Panc1 (cell line): Measurements from ENCODE around the gene MT1E. TPM values are rescaled to one million over a fixed set of nuclear protein-coding genes. Genes with fewer than 3 reads are reported as not detected.

ENCODE experiments used
- ATAC-seq: fragments of 200-7000 bp; cut with Tn5 transposase; 2 replicates; pipeline ENCODE4 v1.9.1; 2020; ENCODE audit warnings: mild to moderate bottlenecking, moderate library complexity
- BruUV-seq: library from RNA; stranded (reverse); fragments of 400-500 nt; replicated peaks from 2 replicates; lab custom pipeline; 2021; lab: Mats Ljungman, UMichigan
- CTCF ChIA-PET: fragments of 300-600 bp; sonication (Branson Sonifier 250); formaldehyde crosslinking; loops from one replicate; lab custom pipeline; 2022; ENCODE audit warnings: antibody characterized with exemption; lab: Charles Lee
- POLR2A ChIA-PET: fragments of 300-600 bp; sonication (Branson Sonifier 250); formaldehyde crosslinking; loops from one replicate; lab custom pipeline; 2022; ENCODE audit warnings: antibody characterized with exemption; lab: Charles Lee
- DNase-seq: peaks from one replicate; pipeline ENCODE4 v3.0.0-alpha.2; 2010; ENCODE audit warnings: low read depth, low spot score
- H3K27ac ChIP-seq: 2 replicates; pipeline ENCODE4 v1.5.1; 2011; ENCODE audit warnings: mild to moderate bottlenecking, low read length, inconsistent platforms
- H3K27me3 ChIP-seq: fragments of 200-500 bp; sonication (Bioruptor generic); 2 replicates; pipeline ENCODE4 v1.6.0; 2014; ENCODE audit warnings: low read length, inconsistent platforms; ENCODE audit not compliant: control insufficient read depth, insufficient read depth
- H3K36me3 ChIP-seq: fragments of 200-500 bp; sonication (Bioruptor generic); 2 replicates; pipeline ENCODE4 v1.5.1; 2014; ENCODE audit warnings: inconsistent platforms, mild to moderate bottlenecking, low read length, moderate library complexity; ENCODE audit not compliant: control insufficient read depth, insufficient read depth
- H3K4me1 ChIP-seq: 2 replicates; pipeline ENCODE4 v1.5.1; 2011; ENCODE audit warnings: inconsistent platforms, mild to moderate bottlenecking, low read length, moderate library complexity; ENCODE audit not compliant: control insufficient read depth, insufficient read depth
- H3K4me3 ChIP-seq, 2 experiments: 2 replicates each; pipeline ENCODE4 v1.5.1; 2011 to 2012; ENCODE audit warnings: low read depth in 2 of 2, low read length in 2 of 2, mild to moderate bottlenecking in 2 of 2, inconsistent platforms in 1 of 2, moderate library complexity in 1 of 2
- H3K9me3 ChIP-seq: fragments of 200-500 bp; sonication (Bioruptor generic); 2 replicates; pipeline ENCODE4 v1.5.1; 2014; ENCODE audit warnings: low read depth, mild to moderate bottlenecking, inconsistent platforms, low read length, moderate library complexity; ENCODE audit not compliant: control insufficient read depth, insufficient read depth
- CTCF ChIP-seq: fragments of 450-650 bp; IDR thresholded peaks from 2 replicates; pipeline ENCODE4 v1.5.1; 2017; ENCODE audit warnings: mild to moderate bottlenecking
- POLR2AphosphoS5 ChIP-seq: IDR thresholded peaks from 2 replicates; pipeline ENCODE4 v1.6.1; 2012; ENCODE audit warnings: mild to moderate bottlenecking, low read depth, low read length, moderate library complexity
- REST ChIP-seq, 2 experiments: IDR thresholded peaks; 2 replicates each; pipeline ENCODE4 v1.6.1; 2011 to 2012; ENCODE audit warnings: low read depth in 2 of 2, control low read depth in 1 of 2, low read length in 1 of 2, mild to moderate bottlenecking in 1 of 2, moderate library complexity in 1 of 2; ENCODE audit not compliant: insufficient read depth in 1 of 2
- SIN3A ChIP-seq: IDR thresholded peaks from 2 replicates; pipeline ENCODE4 v1.6.1; 2012; ENCODE audit warnings: low read depth, mild to moderate bottlenecking, low read length, moderate library complexity, borderline replicate concordance; ENCODE audit not compliant: insufficient read depth
- TCF7L2 ChIP-seq: IDR thresholded peaks from 2 replicates; pipeline ENCODE4 v1.6.1; 2011; ENCODE audit warnings: mild to moderate bottlenecking, low read depth, low read length, inconsistent platforms
- in situ Hi-C: cut with HindIII; loops from 2 replicates; pipeline ENCODE4 v1.10.0; 2016; ENCODE audit warnings: low sequenced_read_pairs, low pct_unique_long_range_greater_than_20kb
- intact Hi-C: fragments of 100-400 bp; cut with micrococcal nuclease; formaldehyde crosslinking; loops from one replicate; pipeline ENCODE4 v1.10.0; 2022; ENCODE audit not compliant: unreplicated experiment
- total RNA-seq: library from RNA; stranded (reverse); gene quantifications from one replicate; pipeline ENCODE4 v1.2.1, GENCODE V29; 2021; ENCODE audit not compliant: unreplicated experiment

Gene MT1E
- total RNA-seq, 1 experiment from 2014 or later: 170 TPM

- ChIA-PET POLR2A (no interaction called here), CTCF (no interaction called here)
- intact Hi-C loops: no loop called here
- Histone ChIP-seq H3K36me3 (peaks cover 3% of the 10 kb centered on the region; the same call in 1 of the 2 replicates), H3K4me3 (peak overlapping the region in 1 of 2 experiments; percentile 87; a peak in 2 of 4 replicates), H3K9me3 (no peaks in the 10 kb centered on the region), H3K27ac (peak overlapping the region; percentile 94), H3K27me3 (no peaks in the 10 kb centered on the region), H3K4me1 (peaks cover 69% of the 10 kb centered on the region)
- ATAC-seq (no peak), DNase-seq (no peak)
- no TSS peak for BruUV-seq
- TF ChIP-seq REST (IDR thresholded peaks at IDR 0.05; ENCODE audit: insufficient read depth in 1 of 2, low read depth in 2 of 2, low read length in 1 of 2): no peak
- no peak for TF ChIP-seq SIN3A
- no peak for TF ChIP-seq TCF7L2
- no peak for TF ChIP-seq POLR2AphosphoS5
- TF ChIP-seq CTCF: no peak
- in situ Hi-C loops: no loop called here
These were observed 14.9 kb upstream of the MT1E start for GRCh38 chr16:56610609-56611111.

- in situ Hi-C loops (no loop called here), intact Hi-C loops (no loop called here)
- DNase-seq: no peak
- Histone ChIP-seq H3K4me3 (no peak overlapping the region), H3K27me3 (no peaks in the 10 kb centered on the region), H3K36me3 (peaks cover 3% of the 10 kb centered on the region; the same call in 1 of the 2 replicates), H3K4me1 (peaks cover 66% of the 10 kb centered on the region), H3K9me3 (no peaks in the 10 kb centered on the region), H3K27ac (peak overlapping the region; percentile 94)
- ChIA-PET CTCF (no interaction called here), POLR2A (no interaction called here)
- peak; percentile 7; the same call in 1 of the 2 replicates for ATAC-seq
- BruUV-seq: no TSS peak
- TF ChIP-seq SIN3A (no peak), REST (IDR thresholded peaks at IDR 0.05; ENCODE audit: insufficient read depth in 1 of 2, low read depth in 2 of 2, low read length in 1 of 2) (no peak), POLR2AphosphoS5 (no peak), TCF7L2 (no peak), CTCF (no peak)
These were observed 14.2 kb upstream of the MT1E start for GRCh38 chr16:56611281-56611833.
